Right lobe of liver (tissue), 4 donors: ENCODE measurements around the gene PCTP.

Source experiments
- CTCF ChIP-seq, 4 donors: fragments of 200-600 bp in 3 of 4; fragments of 450-650 bp in 1 of 4; IDR thresholded peaks; one replicate each; pipeline versions ENCODE4 v1.5.1 to v1.8.0; 2016 to 2022; ENCODE audit warnings: antibody characterized with exemption in 4 of 4, mild to moderate bottlenecking in 2 of 4
- POLR2A ChIP-seq: fragments of 450-650 bp; IDR thresholded peaks from one replicate; pipeline ENCODE4 v1.6.1; 2017; ENCODE audit warnings: antibody characterized with exemption, mild to moderate bottlenecking
- donor health status: DM: no; HTN: no; CAD: no.
- donor health status: DM: no; HTN: no; CAD: no.
- donor health status: DM: no; HTN: yes; CAD: no.

- TF ChIP-seq POLR2A = no peak
- no peak for TF ChIP-seq CTCF (IDR thresholded peaks at IDR 0.05)
Measured at GRCh38 chr17:55728833-55729232, 22.0 kb upstream of the PCTP start.
